ENCODE measurements around the gene MRGPRG.

The MRGPRG gene

GRCh38 chr11:3203221-3204043 is 15.2 kb downstream of the MRGPRG start:
- TF ChIP-seq CTCF (IDR thresholded peaks at IDR 0.05; ENCODE audit: control insufficient read depth, extremely low read depth, insufficient read depth), result no peak
- no peak overlapping the region for H3K4me3 ChIP-seq (ENCODE audit: low read depth, low read length)
- DNase-seq (ENCODE audit: low read depth), result peak; percentile 3

DNA sequence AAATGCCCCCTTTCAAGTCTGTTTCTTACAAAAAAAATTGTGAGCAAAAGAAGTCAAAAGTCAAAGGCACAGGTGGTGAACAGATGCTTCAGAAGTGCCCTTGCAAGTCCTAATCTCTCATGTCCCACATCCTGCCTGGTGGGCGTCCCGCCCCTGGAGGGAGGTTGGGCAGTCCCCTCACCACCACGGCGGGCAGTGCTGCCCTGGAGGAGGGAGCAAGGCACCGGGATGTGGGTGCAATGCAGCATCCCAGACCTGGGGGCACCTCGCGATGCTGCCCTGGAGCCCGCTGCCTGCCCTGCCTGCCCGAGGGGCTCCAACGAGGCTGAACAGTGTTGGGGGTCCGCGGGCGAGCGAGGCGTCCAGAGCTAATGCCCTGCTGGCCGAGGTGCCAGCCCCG is 15.9 kb downstream of the MRGPRG start:
- no peak overlapping the region for H3K4me3 ChIP-seq (ENCODE audit: low read depth, low read length)
- no peak for DNase-seq (ENCODE audit: low read depth)
- TF ChIP-seq CTCF (IDR thresholded peaks at IDR 0.05; ENCODE audit: control insufficient read depth, extremely low read depth, insufficient read depth), result no peak

DNA sequence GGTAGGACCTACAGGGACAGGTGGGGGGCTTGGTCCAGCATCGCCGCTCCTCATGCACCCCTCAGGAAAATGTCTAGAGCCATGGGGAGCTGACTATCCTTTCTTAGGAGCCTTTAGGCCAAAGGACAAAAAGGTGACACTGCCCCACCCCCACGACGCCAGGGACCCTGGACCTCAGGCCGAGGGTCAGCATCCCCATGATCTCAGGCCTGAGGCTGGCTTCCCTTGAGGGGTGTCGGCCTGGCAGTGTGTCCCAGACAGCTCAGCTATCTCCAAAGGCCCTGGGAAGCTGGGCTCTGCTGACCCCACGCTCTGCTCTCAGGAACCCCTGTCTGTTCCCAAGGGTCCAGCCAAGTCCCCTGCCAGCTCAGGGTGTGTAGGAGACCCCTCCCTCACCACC is 16.3 kb downstream of the MRGPRG start:
- H3K4me3 ChIP-seq (ENCODE audit: low read depth, low read length), result no peak overlapping the region
- DNase-seq (ENCODE audit: low read depth), result no peak
- no peak for TF ChIP-seq CTCF (IDR thresholded peaks at IDR 0.05; ENCODE audit: control insufficient read depth, extremely low read depth, insufficient read depth)

DNA sequence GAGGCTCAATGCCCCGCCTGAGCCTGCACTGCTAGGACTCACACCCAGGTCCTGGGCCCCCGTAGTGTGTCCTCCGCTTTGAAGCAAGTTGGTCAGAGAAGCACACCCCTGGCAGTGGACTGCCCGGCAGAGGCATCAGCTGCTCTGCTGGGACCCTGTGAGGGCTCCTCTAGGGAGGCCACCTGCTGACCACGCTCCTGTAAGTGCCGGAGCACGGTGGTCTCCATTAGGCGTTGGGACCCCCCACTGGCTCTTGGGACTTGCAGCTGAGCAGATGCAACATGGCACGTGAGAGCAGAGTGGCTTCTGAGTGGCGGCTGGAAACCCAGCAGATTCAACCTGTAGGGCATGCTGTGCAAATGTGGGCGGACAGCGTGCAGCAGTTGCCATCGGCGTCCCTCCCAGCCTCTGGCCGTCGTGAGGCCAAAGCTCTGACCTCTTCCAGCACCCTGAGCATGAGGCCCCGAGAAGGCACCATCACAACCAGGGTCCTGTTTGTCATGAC is 16.9 kb downstream of the MRGPRG start:
- no peak overlapping the region for H3K4me3 ChIP-seq (ENCODE audit: low read depth, low read length)
- DNase-seq (ENCODE audit: low read depth), result no peak
- no peak for TF ChIP-seq CTCF (IDR thresholded peaks at IDR 0.05; ENCODE audit: control insufficient read depth, extremely low read depth, insufficient read depth)

GRCh38 chr11:3201112-3201581 is 17.5 kb downstream of the MRGPRG start:
- H3K4me3 ChIP-seq (ENCODE audit: low read depth, low read length), result no peak overlapping the region
- TF ChIP-seq CTCF (IDR thresholded peaks at IDR 0.05; ENCODE audit: control insufficient read depth, extremely low read depth, insufficient read depth), result no peak
- DNase-seq (ENCODE audit: low read depth), result no peak

GRCh38 chr11:3200388-3201111 is 18.1 kb downstream of the MRGPRG start:
- TF ChIP-seq CTCF (IDR thresholded peaks at IDR 0.05; ENCODE audit: control insufficient read depth, extremely low read depth, insufficient read depth), result no peak
- DNase-seq (ENCODE audit: low read depth), result no peak
- H3K4me3 ChIP-seq (ENCODE audit: low read depth, low read length), result no peak overlapping the region
